ENCODE data around the gene SCART1. TPM values are rescaled to one million over a fixed set of nuclear protein-coding genes. Genes with fewer than 3 reads are reported as not detected.

Gene SCART1
- total RNA-seq, 2 donors from 2014 or later, result 2.2 to 10.1 TPM

DNA sequence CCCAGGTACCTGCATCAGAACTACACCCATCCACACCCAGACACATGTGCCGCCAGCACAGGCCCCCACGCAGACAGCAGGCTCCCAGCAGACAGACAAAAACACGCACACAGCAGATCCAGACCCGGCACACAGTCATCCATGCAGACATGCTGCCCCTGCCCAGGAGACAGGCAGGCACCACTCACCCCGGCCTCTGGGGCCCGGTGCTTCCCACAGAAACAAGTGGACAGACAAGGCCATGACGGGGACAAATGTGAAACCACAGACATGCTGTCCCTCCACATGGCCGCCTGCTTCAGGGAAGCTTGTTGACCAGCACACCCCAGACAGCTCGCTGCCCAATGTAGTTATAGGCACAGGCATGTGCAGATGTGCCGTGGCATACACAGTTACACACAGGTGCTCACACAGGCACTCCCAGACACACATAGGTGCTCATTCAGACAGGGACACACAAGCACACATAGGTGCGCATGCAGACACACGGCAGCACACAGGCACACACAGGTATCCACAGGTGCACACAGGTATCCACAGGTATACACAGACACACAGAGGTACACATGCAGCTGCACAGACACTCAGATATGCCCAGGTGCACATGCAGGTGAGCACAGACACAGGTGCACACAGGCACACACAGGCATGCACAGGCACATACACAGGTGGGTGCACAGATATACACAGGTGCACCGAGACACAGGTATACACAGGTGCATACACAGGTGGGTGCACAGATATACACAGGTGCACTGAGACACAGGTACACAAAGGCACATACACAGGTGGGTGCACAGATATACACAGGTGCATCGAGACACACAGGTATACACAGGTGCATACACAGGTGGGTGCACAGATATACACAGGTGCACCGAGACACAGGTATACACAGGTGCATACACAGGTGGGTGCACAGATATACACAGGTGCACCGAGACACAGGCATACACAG lies 10.5 kb upstream of the SCART1 start:
- WGBS, result 84% methylated on average over 14 of the region's 16 CpGs
- intact Hi-C loops (cut with DNase I), result no loop called here

GRCh38 chr10:133444342-133445267 lies 9.1 kb upstream of the SCART1 start:
- Histone ChIP-seq H3K36me3 (no peaks in the 10 kb centered on the region), H3K4me1 (replicated peaks) (no peaks in the 10 kb centered on the region), H3K27ac (no peak overlapping the region), H3K9me3 (no peaks in the 10 kb centered on the region), H3K4me3 (no peak overlapping the region), H3K27me3 (replicated peaks; ENCODE audit: insufficient read depth) (no peaks in the 10 kb centered on the region)
- intact Hi-C loops (cut with DNase I), result no loop called here
- DNase-seq (ENCODE audit: low spot score), result no peak
- 97% methylated on average over 9 of the region's 12 CpGs for WGBS
- no peak for TF ChIP-seq POLR2A (IDR thresholded peaks at IDR 0.05)
- no peak for TF ChIP-seq CTCF (IDR thresholded peaks at IDR 0.05)
- no peak for TF ChIP-seq POLR2AphosphoS5 (IDR thresholded peaks at IDR 0.05)

More for the DNA sequence above, 10.5 kb upstream of the SCART1 start:
- DNase-seq (ENCODE audit: low spot score), result no peak
- TF ChIP-seq POLR2AphosphoS5 (IDR thresholded peaks at IDR 0.05) (no peak), POLR2A (IDR thresholded peaks at IDR 0.05) (no peak), CTCF (IDR thresholded peaks at IDR 0.05) (no peak)
- no peak overlapping the region for H3K27ac ChIP-seq
- H3K4me3 ChIP-seq, result no peak overlapping the region
- H3K4me1 ChIP-seq (replicated peaks), result no peaks in the 10 kb centered on the region
- H3K36me3 ChIP-seq, result no peaks in the 10 kb centered on the region
- no peaks in the 10 kb centered on the region for H3K27me3 ChIP-seq (replicated peaks; ENCODE audit: insufficient read depth)
- H3K9me3 ChIP-seq, result no peaks in the 10 kb centered on the region

DNA sequence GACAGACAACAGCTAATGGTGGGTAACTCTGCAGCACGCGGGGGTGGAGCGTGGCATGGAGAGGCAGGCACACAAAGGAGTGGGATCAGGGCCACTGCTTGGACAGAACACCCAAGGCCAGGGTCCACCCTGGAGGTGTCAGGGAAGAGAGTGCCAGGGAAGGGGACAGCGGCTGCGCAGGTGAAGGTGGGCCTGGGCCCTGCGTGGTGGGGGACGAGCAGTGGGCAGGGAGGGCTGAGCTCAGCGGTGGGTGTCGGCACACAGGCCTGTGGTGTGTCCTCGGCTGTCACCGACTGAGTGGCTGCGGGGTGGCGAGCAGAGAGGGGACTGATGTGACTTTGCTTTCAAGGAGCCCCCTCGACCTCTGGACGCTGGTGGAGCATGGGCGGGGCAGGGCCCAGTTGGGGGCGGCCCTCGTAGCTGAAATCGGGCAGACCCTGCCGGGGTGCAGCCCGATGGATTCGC lies 8.4 kb upstream of the SCART1 start:
- Histone ChIP-seq H3K36me3 (no peaks in the 10 kb centered on the region), H3K4me1 (replicated peaks) (no peaks in the 10 kb centered on the region), H3K27ac (no peak overlapping the region), H3K27me3 (replicated peaks; ENCODE audit: insufficient read depth) (no peaks in the 10 kb centered on the region), H3K4me3 (no peak overlapping the region), H3K9me3 (no peaks in the 10 kb centered on the region)
- TF ChIP-seq POLR2AphosphoS5 (IDR thresholded peaks at IDR 0.05), result no peak
- no peak for TF ChIP-seq POLR2A (IDR thresholded peaks at IDR 0.05)
- no peak for TF ChIP-seq CTCF (IDR thresholded peaks at IDR 0.05)
- intact Hi-C loops (cut with DNase I), result no loop called here
- peak; percentile 3 for DNase-seq (ENCODE audit: low spot score)
- WGBS, result 92% methylated on average over 21 of the region's 22 CpGs

DNA sequence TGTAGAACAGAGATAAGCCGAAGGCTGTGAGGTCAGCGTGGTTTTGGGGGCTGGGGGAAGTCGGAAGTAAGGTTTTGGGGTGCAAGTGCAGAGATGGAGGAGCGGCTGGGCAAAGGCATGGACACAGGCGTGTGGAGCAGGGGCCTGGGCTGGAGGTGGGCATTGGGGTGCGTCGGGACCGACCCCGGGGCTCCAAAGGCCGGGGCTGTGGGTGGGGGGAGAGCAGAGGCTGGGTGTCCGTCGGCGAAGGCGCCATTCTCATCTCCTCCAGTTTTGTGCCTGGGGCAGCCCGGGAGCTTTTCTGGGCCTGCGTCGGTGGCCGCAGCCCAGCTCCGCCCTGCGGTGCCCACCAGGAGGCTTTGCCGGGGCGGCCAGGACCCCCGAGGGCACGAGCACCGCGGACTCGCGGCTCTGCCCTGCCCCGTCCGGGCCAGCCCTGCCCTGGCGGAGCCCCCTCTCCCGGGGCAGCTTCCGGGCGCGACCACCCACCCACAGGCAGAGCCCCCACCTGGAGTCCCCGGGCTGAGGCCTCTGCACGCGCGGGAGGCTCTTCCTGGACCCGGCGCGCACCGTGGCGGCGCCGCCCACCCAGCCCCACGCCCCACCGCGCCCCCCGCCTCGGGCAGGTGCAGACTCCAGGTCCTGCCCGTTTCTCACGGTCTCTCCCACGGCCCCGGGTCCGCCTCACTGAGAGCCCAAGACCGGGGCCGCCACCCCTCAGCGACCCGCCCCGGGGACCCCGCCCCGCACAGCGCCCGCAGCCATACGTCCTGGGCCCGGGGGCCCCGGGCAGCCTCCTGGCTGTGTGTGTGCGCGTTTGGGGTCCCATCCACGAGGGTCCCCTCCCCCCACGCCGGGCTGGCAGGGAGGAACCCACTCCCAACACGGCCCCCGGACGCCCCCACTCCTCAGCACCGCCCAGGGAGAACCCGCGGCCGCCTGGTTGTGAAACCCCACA lies 7.7 kb upstream of the SCART1 start:
- Histone ChIP-seq H3K36me3 (no peaks in the 10 kb centered on the region), H3K27ac (no peak overlapping the region), H3K9me3 (no peaks in the 10 kb centered on the region), H3K27me3 (replicated peaks; ENCODE audit: insufficient read depth) (no peaks in the 10 kb centered on the region), H3K4me1 (replicated peaks) (no peaks in the 10 kb centered on the region), H3K4me3 (no peak overlapping the region)
- no peak for TF ChIP-seq POLR2AphosphoS5 (IDR thresholded peaks at IDR 0.05)
- no peak for TF ChIP-seq CTCF (IDR thresholded peaks at IDR 0.05)
- no peak for TF ChIP-seq POLR2A (IDR thresholded peaks at IDR 0.05)
- WGBS, result 58% methylated on average over 64 of the region's 80 CpGs
- no peak for DNase-seq (ENCODE audit: low spot score)
- intact Hi-C loops (cut with DNase I), result no loop called here

All from prostate gland (tissue), 2 donors.